ENCODE results near the gene CYRIA.

CYRIA gene

GRCh38 chr2:16649353-16650286 is 16.0 kb downstream of the CYRIA start:
- DNase-seq (ENCODE audit: low read depth) = no peak

GRCh38 chr2:16647992-16648617 is 17.5 kb downstream of the CYRIA start:
- DNase-seq (ENCODE audit: low read depth) = no peak

GRCh38 chr2:16645775-16646559 is 19.7 kb downstream of the CYRIA start:
- DNase-seq (ENCODE audit: low read depth) = no peak

DNA sequence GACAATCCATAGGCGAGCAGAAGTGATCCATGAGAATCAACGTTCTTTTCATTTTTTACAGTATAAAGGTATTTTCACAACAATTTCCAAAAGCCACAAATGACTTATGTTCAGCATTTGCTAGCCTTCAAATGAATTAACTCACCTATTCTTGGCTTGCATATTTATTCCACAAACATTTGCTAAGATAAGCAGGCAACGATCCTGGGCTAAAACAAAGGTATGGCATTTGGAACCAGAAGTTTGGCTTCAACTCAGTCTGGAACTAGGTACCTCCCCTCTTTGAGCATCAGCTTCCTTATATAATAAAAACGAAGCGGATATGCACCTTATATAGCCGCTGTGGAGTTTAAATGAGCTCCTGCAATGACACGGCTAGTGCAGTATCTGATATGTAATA is 20.5 kb downstream of the CYRIA start:
- DNase-seq (ENCODE audit: low read depth) = no peak

GRCh38 chr2:16644221-16644925 is 21.3 kb downstream of the CYRIA start:
- DNase-seq (ENCODE audit: low read depth) = no peak

DNA sequence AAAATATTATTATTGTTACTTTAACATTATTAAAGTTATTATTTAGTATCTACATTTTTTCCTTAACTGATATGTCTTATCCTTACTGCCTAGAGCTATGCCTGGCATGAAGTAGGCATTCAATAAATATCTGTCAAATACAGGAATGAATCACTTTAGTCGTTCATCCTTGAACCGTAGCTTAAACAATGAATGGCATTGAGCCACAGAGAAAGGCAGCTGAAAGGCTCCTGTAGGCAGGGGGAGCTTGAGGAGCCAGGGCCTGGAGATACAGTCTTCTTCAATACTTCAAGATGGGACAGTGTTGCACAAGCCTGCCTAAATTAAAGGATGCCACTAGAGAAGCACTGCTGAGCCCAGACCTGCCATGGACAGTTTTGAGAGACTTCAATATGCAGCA is 22.5 kb downstream of the CYRIA start:
- DNase-seq (ENCODE audit: low read depth) = no peak

- DNase-seq (ENCODE audit: low read depth) = no peak
Measured at GRCh38 chr2:16642088-16642487, 23.5 kb downstream of the CYRIA start.

- no peak for DNase-seq (ENCODE audit: low read depth)
Measured at GRCh38 chr2:16641509-16641908, 24.1 kb downstream of the CYRIA start.

DNA sequence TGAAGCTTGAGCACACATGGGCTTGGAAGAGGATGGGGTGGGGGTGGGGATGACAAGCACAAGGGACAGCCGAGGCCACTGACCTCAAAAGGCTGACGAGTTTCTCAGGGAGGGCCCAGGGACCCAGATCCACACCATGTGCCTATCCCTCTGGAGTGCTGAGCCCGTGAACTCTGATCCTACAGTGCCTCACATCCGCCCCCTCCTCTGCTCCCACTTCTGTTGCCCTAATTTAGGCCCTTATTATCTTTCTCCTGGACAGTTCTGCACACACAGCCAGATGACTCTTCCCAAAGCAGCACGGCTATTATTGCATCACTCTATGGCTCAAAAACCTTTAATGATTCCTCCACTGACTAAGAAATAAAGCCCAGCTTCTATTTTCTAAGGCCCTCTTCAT is 24.8 kb downstream of the CYRIA start:
- no peak for DNase-seq (ENCODE audit: low read depth)

GRCh38 chr2:16640001-16640700 is 25.5 kb downstream of the CYRIA start:
- DNase-seq (ENCODE audit: low read depth) = no peak

GRCh38 chr2:16639431-16639830 is 26.2 kb downstream of the CYRIA start:
- no peak for DNase-seq (ENCODE audit: low read depth)

DNA sequence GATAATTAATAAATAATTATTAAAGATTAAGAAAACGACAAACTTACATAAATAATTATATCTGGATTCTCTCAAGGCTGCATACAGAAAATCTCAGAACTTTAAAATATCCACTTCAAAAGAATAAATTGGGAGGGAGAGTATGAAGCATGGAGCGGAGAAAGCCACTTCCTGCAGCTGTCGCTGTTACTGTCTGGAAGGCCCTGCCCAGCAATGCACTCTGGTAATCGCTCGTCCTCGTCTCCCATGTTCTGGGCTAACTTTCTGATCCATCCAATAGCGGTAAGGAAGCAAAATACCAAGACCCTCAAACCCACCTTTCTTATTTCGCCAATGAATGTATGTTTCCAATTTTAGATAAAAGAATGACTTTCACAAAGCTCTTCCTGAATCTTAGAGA is 26.7 kb downstream of the CYRIA start:
- DNase-seq (ENCODE audit: low read depth) = no peak

DNA sequence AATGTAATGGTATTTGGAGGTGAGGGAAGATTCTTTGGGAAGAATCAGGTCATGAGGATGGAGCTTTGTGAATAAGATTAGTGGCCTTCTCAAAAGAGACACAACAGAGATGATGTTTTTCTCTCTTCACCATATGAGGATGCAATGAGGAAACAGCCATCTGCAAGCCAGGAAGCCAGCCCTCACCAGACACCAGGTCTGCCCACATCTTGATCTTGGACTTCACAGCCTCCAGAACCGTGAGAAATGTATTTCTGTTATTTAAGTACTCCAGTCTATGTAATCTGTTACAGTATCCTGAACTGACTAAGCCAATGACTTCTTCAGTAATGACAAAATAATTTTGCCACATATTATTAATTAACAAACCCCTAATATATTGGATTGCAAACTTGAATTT is 28.3 kb downstream of the CYRIA start:
- DNase-seq (ENCODE audit: low read depth) = no peak

GRCh38 chr2:16635791-16636699 is 29.6 kb downstream of the CYRIA start:
- DNase-seq (ENCODE audit: low read depth) = no peak

- no peak for DNase-seq (ENCODE audit: low read depth)
Measured at GRCh38 chr2:16633621-16634430, 31.8 kb downstream of the CYRIA start.

DNA sequence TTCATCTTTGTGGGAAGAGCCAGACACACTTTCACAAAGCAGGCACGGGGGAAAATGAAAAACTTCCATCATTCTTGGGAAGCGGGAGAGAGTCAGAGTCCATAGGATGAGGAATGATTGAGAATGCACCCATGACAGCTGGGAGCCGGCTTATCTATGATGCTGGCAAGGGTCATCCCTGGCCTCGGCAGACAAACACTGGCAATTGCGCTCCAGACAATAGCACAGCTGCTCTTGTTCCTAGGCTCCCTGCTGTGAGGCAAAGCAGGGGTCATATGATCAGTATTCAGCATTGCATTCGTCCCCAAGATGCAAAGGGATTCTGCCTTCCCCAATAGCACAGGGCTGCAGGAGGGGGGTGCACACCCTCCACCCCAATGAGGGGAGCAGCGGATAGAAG is 33.0 kb downstream of the CYRIA start:
- DNase-seq (ENCODE audit: low read depth) = no peak

- no peak for DNase-seq (ENCODE audit: low read depth)
Measured at GRCh38 chr2:16630463-16630862, 35.2 kb downstream of the CYRIA start.

DNA sequence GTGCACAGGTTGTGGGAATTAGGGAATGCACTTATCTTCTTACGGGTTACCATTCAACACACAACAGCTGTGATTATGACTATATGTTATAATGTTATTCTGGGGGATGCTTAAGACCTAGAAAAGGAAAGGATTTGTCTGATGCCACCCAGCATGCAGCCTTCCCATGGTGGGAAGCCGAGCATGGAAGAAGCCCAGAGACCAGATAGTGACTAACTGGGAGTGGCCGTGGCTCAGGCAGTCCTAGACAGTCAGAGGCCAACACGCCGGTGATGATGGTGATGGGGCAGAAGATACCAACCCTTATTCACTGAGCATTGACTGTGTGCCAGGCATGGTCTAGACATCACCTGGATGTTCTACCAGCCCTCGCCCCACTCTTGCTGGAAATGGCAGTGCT is 35.9 kb downstream of the CYRIA start:
- no peak for DNase-seq (ENCODE audit: low read depth)

- DNase-seq (ENCODE audit: low read depth) = no peak
Measured at GRCh38 chr2:16629044-16629443, 36.6 kb downstream of the CYRIA start.

DNA sequence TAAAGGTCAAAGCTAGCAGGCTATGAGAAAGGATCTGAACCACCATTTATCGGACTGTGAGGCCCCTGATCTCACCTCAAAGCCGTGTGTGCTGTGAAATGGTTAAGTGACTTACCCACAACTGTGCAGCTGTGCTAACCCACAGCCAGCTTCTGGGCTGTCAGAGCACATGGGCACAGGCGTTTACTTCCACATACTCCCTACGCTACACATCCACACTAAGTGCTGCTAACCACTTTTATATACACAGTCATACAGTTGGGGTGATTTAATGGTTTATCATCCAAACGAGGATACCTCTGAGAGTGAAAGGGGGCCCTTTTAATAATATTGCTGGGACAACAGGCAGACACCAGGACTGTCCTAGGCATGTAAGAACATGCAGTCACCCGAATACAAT is 37.3 kb downstream of the CYRIA start:
- no peak for DNase-seq (ENCODE audit: low read depth)

Data from EH (cell line).